ENCODE measurements around the gene HOXB6.

Gene HOXB6

GRCh38 chr17:48647103-48647962 is 42.5 kb upstream of the HOXB6 start:
- Histone ChIP-seq H3K27me3 (ENCODE audit: insufficient read depth, low read length, poor library complexity, severe bottlenecking) (peaks cover 31% of the 10 kb centered on the region), H2AFZ (ENCODE audit: low read length) (peak overlapping the region; percentile 81), H3K9me2 (replicated peaks; ENCODE audit: low read depth, low read length) (no peaks in the 10 kb centered on the region), H3K4me2 (ENCODE audit: low read depth, low read length, poor library complexity, severe bottlenecking) (peak overlapping the region; percentile 95), H3K36me3 (ENCODE audit: insufficient read depth, low read length) (no peaks in the 10 kb centered on the region), H4K20me1 (ENCODE audit: insufficient read depth, low read length, poor library complexity, severe bottlenecking) (peaks cover 33% of the 10 kb centered on the region), H3K9ac (ENCODE audit: low read depth, low read length, poor library complexity, severe bottlenecking) (peak overlapping the region; percentile 98), H3K9me3 (ENCODE audit: insufficient read depth, low read depth, low read length) (no peaks in the 10 kb centered on the region), H3K79me2 (ENCODE audit: insufficient read depth, low read length) (peaks cover 99% of the 10 kb centered on the region), H3K4me3 (ENCODE audit: low read length, poor library complexity, severe bottlenecking) (peak overlapping the region; percentile 89), H3F3A (ENCODE audit: low read depth) (no peaks in the 10 kb centered on the region), H3K4me1 (ENCODE audit: insufficient read depth, low read length, poor library complexity, severe bottlenecking) (peaks cover 61% of the 10 kb centered on the region)
- TF ChIP-seq EZH2phosphoT487 (IDR thresholded peaks at IDR 0.05; ENCODE audit: borderline replicate concordance) (no peak), CTCF (conservative IDR thresholded peaks at IDR 0.05; ENCODE audit: low read length) (no peak)

GRCh38 chr17:48646183-48647102 is 41.7 kb upstream of the HOXB6 start:
- H3K4me3 ChIP-seq (ENCODE audit: low read length, poor library complexity, severe bottlenecking), result peak overlapping the region; percentile 89
- H2AFZ ChIP-seq (ENCODE audit: low read length), result peak overlapping the region; percentile 81; the same call in 1 of the 2 replicates
- peak overlapping the region; percentile 95 for H3K4me2 ChIP-seq (ENCODE audit: low read depth, low read length, poor library complexity, severe bottlenecking)
- H3K79me2 ChIP-seq (ENCODE audit: insufficient read depth, low read length), result peaks cover 99% of the 10 kb centered on the region
- H3F3A ChIP-seq (ENCODE audit: low read depth), result no peaks in the 10 kb centered on the region
- peaks cover 32% of the 10 kb centered on the region for H3K27me3 ChIP-seq (ENCODE audit: insufficient read depth, low read length, poor library complexity, severe bottlenecking)
- H3K9me2 ChIP-seq (replicated peaks; ENCODE audit: low read depth, low read length), result no peaks in the 10 kb centered on the region
- peaks cover 60% of the 10 kb centered on the region for H3K4me1 ChIP-seq (ENCODE audit: insufficient read depth, low read length, poor library complexity, severe bottlenecking)
- H4K20me1 ChIP-seq (ENCODE audit: insufficient read depth, low read length, poor library complexity, severe bottlenecking), result peaks cover 37% of the 10 kb centered on the region
- TF ChIP-seq EZH2phosphoT487 (IDR thresholded peaks at IDR 0.05; ENCODE audit: borderline replicate concordance) (no peak), CTCF (conservative IDR thresholded peaks at IDR 0.05; ENCODE audit: low read length) (0 out of 2 replicates have a peak, but pooled peaks have one; percentile 10)
- no peaks in the 10 kb centered on the region for H3K9me3 ChIP-seq (ENCODE audit: insufficient read depth, low read depth, low read length)
- peak overlapping the region; percentile 98 for H3K9ac ChIP-seq (ENCODE audit: low read depth, low read length, poor library complexity, severe bottlenecking)
- H3K36me3 ChIP-seq (ENCODE audit: insufficient read depth, low read length), result no peaks in the 10 kb centered on the region

- Histone ChIP-seq H3K9ac (ENCODE audit: low read depth, low read length, poor library complexity, severe bottlenecking) (peak overlapping the region; percentile 98), H3K4me2 (ENCODE audit: low read depth, low read length, poor library complexity, severe bottlenecking) (peak overlapping the region; percentile 95), H3K4me3 (ENCODE audit: low read length, poor library complexity, severe bottlenecking) (peak overlapping the region; percentile 89), H2AFZ (ENCODE audit: low read length) (no peak overlapping the region; the same call in 1 of the 2 replicates), H4K20me1 (ENCODE audit: insufficient read depth, low read length, poor library complexity, severe bottlenecking) (peaks cover 37% of the 10 kb centered on the region), H3F3A (ENCODE audit: low read depth) (no peaks in the 10 kb centered on the region), H3K9me3 (ENCODE audit: insufficient read depth, low read depth, low read length) (no peaks in the 10 kb centered on the region), H3K4me1 (ENCODE audit: insufficient read depth, low read length, poor library complexity, severe bottlenecking) (peaks cover 67% of the 10 kb centered on the region), H3K9me2 (replicated peaks; ENCODE audit: low read depth, low read length) (no peaks in the 10 kb centered on the region), H3K79me2 (ENCODE audit: insufficient read depth, low read length) (peaks cover 99% of the 10 kb centered on the region), H3K36me3 (ENCODE audit: insufficient read depth, low read length) (no peaks in the 10 kb centered on the region), H3K27me3 (ENCODE audit: insufficient read depth, low read length, poor library complexity, severe bottlenecking) (peaks cover 32% of the 10 kb centered on the region)
- no peak for TF ChIP-seq EZH2phosphoT487 (IDR thresholded peaks at IDR 0.05; ENCODE audit: borderline replicate concordance)
- TF ChIP-seq CTCF (conservative IDR thresholded peaks at IDR 0.05; ENCODE audit: low read length), result no peak
Observed at GRCh38 chr17:48645639-48646182, 40.9 kb upstream of the HOXB6 start.

Measured in Loucy (cell line).